ENCODE measurements around the gene SPIRE2.
A peak's percentile ranks its signal among the peaks of the same experiment; 100 is the strongest.
"Not testable (repeated sequence)": the region's sequence is repeated elsewhere in the genome, so short reads cannot be mapped to it uniquely, and the experiment has no call there.

The SPIRE2 gene

DNA sequence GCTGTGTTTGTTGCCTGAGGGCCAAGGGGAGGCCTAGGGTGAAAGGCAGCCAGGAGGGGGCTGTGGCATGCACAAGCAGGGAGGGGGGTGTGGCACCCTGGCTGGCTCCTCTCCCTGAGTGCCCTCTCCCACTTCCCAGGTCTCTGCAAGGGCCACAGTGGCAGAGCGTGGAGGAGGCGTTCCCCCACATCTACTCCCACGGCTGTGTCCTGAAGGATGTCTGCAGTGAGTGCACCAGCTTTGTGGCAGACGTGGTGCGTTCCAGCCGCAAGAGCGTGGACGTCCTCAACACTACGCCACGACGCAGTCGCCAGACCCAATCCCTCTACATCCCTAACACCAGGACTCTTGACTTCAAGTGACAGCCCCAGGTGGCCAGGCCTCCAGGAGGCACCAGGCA, 41.6 kb downstream of the SPIRE2 start:
- no peak for DNase-seq (ENCODE audit: low spot score)

DNA sequence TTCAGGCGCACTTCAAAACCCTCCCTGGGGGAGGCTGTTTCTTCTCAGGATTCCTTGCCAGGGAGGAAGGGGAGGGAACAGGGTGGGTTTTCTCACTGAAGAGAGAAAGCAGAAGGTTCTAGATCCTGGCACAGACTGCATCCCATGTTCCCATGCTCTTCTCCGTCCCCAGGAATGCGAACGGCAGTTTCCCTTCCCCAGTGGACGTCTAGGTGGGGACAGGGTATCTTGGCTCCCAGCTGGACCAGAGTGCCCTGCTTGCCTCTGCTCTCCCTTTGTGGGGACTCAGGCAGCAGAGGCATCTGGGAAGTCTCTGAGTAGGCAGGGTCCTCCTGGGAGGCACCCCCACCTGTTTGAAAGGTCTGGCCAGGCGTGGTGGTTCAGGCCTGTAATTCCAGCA, 42.2 kb downstream of the SPIRE2 start:
- DNase-seq (ENCODE audit: low spot score) = no peak

DNA sequence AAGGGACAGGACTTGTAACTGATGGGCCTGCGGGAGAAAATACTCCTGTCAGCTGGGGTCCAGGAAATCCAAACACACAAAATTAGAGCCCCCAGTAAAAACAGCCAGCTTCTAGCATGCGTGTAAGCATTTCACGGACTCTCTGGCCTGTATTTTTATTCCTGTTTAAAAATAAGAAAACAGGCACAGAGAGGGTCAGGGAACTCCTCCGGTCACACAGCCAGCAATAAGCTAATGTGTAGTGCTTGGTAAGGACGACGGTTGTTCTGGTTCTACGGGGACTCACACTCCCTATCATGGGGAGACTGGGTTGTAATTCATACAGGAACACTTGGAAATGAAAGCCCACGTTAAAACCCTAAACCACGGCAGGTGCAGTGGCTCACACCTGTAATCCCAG, 43.6 kb downstream of the SPIRE2 start:
- no peak for DNase-seq (ENCODE audit: low spot score)

DNA sequence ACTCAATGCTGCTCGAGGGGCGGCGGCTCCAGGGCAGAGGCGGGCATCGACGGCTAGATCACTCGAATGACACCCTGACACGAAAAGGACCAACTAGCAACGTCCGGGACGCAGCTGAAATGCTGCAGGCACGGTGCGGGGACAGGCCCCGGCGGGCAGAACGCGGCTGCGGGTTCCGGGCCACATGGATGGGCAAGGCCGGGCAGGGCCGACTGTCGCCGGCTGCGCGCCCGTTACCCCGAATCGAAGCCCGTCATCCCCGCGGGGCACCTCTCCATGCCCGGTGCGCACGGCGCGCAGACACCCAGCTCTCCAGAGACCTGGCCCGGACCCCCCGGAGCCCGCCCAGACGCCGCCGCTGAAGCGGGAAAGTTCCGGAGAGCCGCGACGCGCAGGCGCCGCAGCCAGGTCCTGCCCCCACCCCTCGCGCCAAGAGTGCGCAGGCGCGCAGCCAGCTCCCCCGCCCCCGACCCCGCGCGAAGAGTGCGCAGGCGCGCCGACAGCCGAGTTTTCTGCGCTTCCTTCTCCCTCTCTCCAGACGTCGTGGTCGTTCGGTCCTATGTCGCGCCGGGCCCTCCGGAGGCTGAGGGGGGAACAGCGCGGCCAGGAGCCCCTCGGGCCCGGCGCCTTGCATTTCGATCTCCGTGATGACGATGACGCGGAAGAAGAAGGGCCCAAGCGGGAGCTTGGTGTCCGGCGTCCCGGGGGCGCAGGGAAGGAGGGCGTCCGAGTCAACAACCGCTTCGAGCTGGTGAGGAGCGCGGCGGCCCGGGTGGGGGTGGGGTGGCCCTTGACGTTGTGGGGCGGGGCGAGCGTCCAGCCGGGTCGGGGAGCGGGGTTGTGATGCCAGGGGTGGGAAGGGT, 45.1 kb downstream of the SPIRE2 start, which contains the start of gene TCF25:
TCF25 (plus strand) TSS at position 484 of the 863 bp plus-strand sequence; CDS start at position 560, 76 bp downstream.
- DNase-seq (ENCODE audit: low spot score) = peak; percentile 88

DNA sequence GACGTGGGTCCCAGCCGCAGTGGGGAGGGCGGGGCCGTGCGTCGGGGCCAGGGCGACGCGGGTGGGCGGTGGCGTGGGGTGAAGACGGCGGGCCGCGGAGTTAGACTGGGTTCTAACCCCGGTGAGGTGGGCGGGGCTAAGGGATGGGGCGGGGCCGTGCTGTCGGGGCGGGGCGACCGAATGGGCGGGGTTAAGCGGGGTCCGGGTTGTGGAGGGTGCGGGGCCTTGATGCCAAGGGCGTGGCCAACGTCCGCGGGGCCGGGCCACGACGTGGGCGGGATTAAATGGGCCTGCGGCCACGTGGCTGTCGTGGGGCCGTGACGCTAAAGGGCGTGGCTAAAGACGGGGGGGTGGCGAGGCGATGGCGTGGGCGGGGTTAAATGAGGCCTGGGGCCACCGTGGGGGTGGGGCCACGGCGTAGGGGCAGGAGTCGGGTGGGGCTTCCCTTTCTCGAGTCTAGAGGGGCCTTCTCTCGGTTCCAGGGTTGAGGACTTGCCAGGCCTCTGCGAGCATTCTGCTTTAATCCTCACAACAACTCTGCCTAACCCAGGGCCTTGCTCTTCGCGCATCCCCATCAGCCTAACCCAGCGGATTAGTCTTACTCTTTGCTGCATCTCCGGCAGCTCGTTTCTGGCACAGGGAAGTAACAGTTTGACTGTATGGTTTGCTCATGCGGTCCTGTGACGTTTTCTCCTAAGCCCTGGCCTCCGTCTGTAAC, 45.9 kb downstream of the SPIRE2 start:
- DNase-seq (ENCODE audit: low spot score) = peak; percentile 90

DNA sequence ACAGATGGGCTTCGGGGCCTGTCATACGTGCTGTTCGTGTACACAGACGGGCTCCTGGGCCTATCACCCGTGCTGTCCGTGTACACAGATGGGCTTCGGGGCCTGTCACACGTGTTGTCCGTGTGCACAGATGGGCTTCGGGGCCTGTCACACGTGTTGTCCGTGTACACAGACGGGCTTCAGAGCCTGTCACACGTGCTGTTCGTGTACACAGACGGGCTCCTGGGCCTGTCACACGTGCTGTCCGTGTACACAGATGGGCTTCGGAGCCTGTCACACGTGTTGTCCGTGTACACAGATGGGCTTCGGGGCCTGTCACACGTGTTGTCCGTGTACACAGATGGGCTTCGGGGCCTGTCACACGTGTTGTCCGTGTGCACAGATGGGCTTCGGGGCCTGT, 50.8 kb downstream of the SPIRE2 start:
- DNase-seq (ENCODE audit: low spot score) = not testable (repeated sequence)

DNA sequence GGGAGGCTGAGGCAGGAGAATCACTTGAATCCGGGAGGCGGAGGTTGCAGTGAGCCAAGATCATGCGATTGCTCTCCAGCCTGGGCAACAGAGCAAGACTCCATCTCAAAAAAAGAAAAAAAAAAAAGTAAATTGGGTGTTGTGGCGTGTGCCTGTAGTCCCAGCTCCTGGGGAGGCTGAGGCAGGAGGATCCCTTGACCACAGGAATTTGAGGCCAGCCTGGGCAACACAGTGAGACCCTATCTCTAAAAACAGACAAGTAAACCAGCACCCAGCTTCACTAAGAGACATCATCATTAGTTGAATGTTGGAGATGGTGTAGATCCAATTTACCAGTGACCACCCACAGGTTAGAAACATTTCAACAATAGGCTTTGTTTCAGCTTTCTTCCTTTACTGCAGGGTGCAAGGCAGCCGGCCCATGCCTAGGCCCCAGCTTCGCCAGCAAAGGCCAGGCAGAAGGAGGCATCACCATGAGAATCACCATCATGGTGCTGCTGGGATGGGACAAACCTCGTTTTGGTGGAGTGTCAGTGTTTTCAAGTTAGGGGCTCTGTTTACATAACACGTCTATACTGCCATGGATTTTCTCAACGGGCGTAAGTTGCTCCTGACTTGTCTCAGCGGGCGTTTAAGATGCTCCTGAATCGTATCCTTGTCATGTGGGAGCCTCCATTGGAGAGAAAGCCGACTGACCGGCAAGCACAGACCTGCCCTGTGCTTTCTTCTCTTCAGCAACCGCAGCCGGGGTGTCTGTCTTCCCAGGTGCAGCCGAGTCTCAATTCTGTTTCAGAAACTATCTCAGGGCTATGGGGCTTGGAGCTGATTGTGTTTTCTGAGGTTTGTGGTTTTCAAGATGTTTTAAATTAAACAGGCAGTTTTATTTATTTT, 52.4 kb downstream of the SPIRE2 start:
- no peak for DNase-seq (ENCODE audit: low spot score)

DNA sequence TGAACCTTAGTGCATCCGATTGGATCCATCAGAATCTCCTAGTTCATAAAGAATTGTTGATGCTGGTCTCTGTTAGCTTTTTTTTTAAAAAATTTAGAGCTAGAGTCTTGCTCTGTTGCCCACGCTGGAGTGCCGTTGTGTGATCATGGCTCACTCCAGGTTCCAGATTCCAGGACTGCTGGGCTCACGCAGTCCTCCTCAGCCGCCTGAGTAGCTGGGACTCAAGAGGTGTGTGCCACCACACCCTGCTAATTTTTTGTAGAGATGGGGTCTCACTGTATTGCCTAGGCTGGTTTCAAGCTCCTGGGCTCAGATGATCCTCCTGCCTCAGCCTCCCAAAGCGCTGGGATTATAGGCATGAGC, 53.1 kb downstream of the SPIRE2 start:
- DNase-seq (ENCODE audit: low spot score) = no peak

DNA sequence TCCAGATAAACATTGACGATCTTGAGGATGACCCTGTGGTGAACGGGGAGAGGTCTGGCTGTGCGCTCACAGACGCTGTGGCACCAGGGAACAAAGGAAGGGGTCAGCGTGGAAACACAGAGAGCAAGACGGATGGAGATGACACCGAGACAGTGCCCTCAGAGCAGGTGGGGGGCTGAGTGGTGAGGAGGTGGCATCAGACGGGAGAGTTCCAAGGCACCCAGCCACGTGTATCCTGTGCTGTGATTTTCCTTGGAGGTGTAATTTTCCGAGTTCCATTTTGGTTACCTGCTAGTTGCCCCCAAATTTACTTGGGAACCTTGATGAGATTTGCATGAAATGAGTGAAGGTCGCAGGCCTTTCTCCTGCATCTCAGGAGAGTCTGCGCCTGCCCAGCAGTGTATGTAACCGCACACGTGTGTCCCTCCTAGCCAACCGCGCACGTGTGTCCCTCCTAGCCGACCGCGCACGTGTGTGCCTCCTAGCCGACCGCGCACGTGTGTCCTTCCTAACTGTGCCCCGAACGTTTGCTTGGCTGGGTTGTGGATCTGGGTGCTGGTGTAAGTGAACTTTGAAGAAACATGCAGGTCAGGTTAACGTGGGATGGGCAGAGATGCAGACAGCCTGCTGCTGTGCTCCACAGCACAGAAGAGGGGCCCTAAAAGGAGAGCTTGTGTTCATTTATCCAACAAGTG, 55.2 kb downstream of the SPIRE2 start:
- DNase-seq (ENCODE audit: low spot score) = no peak

DNA sequence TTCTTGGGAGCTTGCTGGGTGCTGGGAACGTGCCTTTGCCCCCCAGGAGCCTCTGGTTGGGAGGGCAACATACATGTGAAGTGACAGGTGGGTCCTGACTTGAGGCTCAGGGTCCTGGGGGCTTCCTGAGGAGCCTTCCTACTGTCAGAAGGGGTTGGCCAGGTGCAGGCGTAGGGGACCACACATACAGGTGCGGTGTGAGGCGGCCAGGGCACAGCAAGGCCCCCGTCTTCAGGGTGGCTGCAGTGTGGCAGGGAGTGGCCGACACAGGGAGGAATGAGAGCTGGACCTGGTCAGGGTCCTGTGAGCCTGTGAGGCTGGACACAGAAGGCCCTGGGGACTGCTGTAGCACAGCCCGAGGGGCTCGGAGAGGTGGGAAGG, 55.8 kb downstream of the SPIRE2 start:
- DNase-seq (ENCODE audit: low spot score) = no peak

DNA sequence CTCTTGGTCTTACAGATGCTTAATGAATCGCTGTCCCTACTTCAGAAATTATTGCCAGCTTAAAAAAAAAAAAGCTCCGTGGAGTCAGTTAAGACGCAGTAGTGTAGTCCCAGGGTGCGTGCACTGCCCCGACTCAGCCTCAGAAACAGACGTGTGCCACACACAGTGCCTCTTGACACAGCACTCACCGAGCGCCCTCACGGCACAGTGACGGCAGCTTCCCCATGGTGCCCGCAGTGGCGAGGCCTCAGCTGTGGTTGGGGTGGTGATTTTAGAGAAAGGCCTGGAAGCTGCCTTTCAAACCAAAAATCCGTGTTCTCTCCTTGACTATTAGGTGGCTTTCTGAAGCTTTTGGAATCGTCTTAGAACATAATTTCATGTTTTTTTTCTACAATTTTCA, 59.0 kb downstream of the SPIRE2 start:
- DNase-seq (ENCODE audit: low spot score) = no peak

DNA sequence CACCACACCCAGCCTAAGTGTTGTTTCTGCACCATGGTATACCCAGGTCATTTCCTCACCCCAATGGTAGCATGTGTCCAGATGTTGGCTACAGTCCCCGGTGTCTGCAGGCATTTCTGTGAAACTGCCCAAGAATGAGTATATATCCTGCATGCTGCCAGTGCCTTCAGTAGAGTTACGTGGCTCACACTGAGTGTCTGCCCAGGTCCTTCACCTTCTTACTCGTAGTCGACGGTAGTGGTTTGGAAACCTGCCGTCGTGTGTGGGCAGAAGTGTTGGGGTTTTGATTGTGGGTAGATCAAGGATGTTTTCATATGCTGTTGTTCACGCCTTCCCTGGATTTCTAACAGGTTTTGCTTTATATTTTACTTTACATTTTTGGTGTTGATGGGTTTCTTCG, 61.9 kb downstream of the SPIRE2 start:
- DNase-seq (ENCODE audit: low spot score) = no peak

DNA sequence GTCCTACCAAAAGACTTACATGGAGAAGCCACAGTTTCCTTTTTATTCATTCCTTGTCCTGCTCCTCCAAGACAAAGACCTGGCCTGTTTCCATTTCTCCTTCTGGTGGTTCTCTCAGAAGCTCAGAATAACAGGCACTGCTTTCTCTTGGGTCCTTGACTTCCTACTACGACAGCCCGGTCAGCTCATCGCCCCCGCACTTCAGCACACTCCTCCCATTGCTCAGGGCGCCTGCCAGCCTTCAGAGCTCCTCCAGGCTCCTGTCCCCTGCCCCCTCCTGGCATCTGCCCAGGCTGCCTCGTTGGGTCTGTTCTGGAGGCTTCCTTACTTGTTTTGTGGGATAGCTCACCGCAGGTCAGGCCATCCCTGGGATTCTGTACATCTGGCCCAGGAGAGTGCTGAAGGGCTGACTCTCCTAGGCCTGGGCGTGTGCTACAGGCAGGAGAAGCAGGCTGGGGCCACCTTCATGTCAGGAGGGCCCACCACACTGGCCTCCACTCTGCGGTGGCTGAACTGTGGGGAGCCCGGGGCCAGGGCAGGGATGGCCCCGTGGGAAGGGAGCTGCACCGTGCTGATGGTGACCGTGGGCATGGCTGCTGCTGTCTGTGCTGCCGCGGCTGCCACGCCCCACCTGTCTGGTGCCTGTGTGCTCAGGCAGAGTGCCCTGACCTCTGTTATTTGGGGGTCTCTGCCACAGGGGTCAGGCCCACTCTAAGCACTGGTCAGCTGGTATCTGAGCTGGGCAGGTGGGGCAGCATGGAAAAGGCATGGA, 62.8 kb downstream of the SPIRE2 start:
- no peak for DNase-seq (ENCODE audit: low spot score)

DNA sequence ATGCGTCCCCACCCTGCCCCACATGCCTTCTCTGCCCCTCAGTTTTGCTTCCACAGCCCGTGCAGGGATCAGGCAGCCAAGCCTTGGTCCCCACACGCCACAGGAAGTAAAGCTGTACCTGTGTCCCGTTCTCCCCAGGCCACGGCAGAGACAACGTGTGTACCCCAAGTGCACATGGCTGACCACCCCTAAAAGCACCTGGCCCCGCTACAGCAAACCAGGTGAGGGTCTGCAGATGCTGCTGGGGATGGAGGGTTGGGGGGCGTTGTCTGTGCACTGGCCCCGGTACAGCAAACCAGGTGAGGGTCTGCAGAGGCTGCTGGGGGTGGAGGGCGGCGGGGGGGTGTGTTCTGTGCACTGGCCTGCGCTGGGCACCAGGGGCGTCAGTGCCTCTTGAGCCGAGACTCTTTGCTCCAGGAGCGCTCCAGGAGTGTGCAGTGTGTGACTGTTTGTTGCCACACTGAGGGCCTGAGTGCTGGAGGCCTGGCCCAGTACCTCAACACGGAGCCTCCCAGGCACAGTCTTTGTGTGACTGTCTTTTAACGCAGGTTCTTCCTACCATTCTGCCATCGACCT, 63.9 kb downstream of the SPIRE2 start:
- DNase-seq (ENCODE audit: low spot score) = no peak

DNA sequence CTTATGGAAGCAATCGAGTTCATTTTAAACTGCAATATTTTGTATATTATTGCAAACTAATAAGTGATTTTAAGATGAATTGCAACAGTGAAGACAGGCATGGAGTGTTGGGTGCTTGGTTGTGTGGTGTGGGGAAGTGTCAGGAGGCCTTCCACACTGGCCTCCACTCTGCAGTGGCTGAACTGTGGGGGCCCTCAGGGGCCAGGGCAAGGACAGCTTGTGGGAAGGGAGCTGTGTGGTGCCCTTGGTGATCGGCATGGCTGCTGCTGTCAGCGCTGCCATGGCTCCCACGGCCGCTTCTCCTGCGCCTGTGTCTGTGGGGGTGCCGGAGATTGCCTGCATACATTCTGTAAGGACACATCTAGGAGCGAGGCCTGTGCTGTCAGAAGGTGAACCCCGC, 64.4 kb downstream of the SPIRE2 start:
- DNase-seq (ENCODE audit: low spot score) = no peak

DNA sequence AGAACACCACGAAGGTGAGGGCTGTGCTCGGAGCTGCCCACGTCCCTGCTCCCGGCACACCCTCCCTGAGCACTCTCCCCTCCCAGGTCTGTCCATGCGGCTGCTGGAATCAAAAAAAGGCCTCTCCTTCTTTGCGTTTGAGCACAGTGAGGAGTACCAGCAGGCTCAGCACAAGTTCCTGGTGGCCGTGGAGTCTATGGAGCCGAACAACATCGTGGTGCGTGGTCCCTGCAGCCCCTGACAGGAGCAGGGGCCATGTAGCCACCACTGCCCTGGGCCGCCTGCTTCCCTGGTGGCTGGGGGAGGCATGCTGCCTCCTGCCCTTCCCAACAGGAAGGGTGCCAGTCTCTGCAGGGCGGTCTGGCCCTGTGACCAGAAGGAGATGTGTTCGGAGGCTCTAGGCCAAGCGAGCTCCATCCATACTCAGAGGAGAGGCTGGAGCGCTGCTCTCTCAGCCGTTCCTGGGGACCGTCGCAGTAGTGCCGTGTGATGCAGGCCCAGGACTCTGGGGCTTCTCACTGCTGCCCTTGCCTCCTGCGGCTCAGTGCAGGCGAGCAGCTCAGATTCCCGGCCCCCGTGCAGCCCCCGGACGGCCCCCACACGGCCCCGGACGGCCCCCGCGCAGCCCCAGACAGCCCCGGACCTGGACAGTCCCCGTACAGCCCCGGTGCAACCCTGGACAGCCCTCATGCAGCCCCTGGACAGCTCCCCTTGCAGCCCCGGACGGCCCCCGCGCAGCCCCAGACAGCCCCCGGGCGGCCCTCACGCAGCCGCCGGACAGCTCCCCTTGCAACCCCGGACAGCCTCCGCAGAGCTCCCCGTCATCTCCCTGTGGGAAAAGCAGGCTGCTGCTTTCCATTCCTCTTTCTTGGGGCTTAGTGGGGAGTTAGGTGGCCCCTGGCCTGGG, 65.6 kb downstream of the SPIRE2 start:
- DNase-seq (ENCODE audit: low spot score) = no peak

DNA sequence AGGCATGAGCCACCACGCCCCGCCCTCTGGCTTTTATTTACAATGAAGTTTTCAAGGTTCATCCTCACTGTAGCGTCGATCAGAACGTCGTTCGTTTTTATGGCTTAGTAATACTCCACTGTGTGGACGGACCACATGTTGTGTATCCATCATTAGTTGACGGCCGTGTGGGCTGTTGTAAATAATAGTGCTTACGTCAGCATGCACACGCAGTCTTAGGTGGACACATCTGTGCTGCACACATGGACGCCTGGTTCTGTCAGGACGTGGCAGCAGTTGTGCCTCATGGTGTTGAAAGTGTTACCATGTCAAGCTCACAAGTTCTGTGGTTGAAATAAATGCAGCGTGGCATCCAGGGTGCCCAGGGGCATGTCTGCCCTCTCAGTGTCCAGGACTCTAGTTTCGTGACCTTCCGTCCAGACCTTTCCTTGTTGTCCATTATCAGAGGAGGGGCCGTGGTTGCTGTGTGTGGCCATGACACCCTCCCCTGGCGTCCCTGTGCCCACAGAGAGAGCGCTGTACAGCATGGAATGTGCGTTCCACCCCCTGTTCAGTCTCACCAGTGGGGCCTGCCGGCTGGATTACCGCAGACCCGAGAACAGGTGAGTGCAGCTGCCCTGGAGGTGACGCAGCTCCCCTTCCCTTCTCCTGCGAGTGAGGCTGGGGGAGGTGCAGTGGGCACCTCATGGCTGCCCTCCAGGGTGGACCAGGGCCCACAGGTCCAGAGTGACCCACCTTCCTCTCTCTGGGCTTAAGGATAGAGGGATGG, 67.4 kb downstream of the SPIRE2 start:
- DNase-seq (ENCODE audit: low spot score) = no peak

DNA sequence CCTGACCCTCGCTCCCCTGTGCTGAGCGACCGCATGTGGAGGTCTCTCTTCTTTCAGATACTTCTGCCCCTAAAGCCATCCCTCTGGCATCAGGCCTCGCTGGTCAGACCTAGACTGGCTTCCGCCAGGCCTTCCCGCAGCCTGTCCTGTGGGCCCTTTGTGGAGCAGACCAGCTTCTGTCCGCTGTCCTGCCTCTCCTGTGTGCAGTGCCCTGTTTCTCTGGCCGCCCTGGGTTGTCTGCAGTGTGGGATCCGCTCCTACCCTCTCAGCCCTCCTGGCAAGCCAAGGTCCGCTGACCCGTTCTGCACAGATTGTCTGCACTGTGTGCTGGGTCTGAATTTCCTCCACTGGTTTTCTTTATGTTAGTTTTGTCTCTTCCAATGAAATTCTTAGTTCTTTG, 68.9 kb downstream of the SPIRE2 start:
- no peak for DNase-seq (ENCODE audit: low spot score)

All from RKO (cell line).